ENCODE measurements around the gene CACNA1S. TPM values are rescaled to one million over a fixed set of nuclear protein-coding genes. Genes with fewer than 3 reads are reported as not detected.

The CACNA1S gene
- total and polyA plus RNA-seq, 2 of the 13 experiments (the other 11 are each of a cell fraction or from before 2014, with no cell fraction given), result not detected

GRCh38 chr1:201022820-201023516, 89.3 kb downstream of the CACNA1S start:
- no peak for FAIRE-seq
- 5% methylated on average over 19 of the region's 56 CpGs for WGBS (ENCODE audit: low lambda C conversion rate)
- H3K9ac ChIP-seq (ENCODE audit: insufficient read depth, low read depth, low read length), result no peak overlapping the region
- peak overlapping the region; percentile 67 for H3K4me2 ChIP-seq (ENCODE audit: low read depth, low read length)
- H3K36me3 ChIP-seq (replicated peaks in 1 of 2; ENCODE audit: control insufficient read depth in 1 of 2, insufficient read depth in 2 of 2, low read length in 2 of 2), result no peaks in the 10 kb centered on the region
- intact Hi-C loops (cut with micrococcal nuclease; ENCODE audit: unreplicated experiment), result loop anchor here (5.0 kb wide), 1 partner anchor 131 kb away; the partner anchor contains the start of gene INAVA
- H3K4me1 ChIP-seq (ENCODE audit: insufficient read depth, low read length), result peaks cover 51% of the 10 kb centered on the region
- no peak for DNase-seq (ENCODE audit: low spot score)
- BruUV-seq (replicated peaks), result no TSS peak
- no peaks in the 10 kb centered on the region for H4K20me1 ChIP-seq (ENCODE audit: insufficient read depth, low read length)
- in situ Hi-C loops (cut with HindIII; ENCODE audit: extremely low pct_ligation_motif_present, low pct_unique_long_range_greater_than_20kb), result no loop called here
- ChIA-PET POLR2A (interaction anchor here (1.4 kb wide), 1 partner anchor 127 kb away, joined by 3 read pairs; no protein-coding TSS in a partner anchor), CTCF (ENCODE audit: low intra/inter-chr PET ratio, low total read pairs) (no interaction called here)
- peak overlapping the region; percentile 40 to 68 (median 55); a peak in 5 of 6 replicates for H3K4me3 ChIP-seq (replicated peaks in 1 of 3; ENCODE audit: insufficient read depth in 1 of 3, low read depth in 2 of 3, low read length in 3 of 3)
- no peak for ATAC-seq
- no peaks in the 10 kb centered on the region for H3K79me2 ChIP-seq (ENCODE audit: insufficient read depth, low read length)
- no peak overlapping the region for H2AFZ ChIP-seq (ENCODE audit: low read length)
- no peaks in the 10 kb centered on the region for H3K9me3 ChIP-seq (ENCODE audit: low read length)
- TF ChIP-seq ZNF746 (CRISPR knock-in tag; IDR thresholded peaks at IDR 0.05) (no peak), ZHX1 (CRISPR knock-in tag; IDR thresholded peaks at IDR 0.05; ENCODE audit: low read depth) (0 out of 2 replicates have a peak, but pooled peaks have one; percentile 18)
- peaks cover 7 to 43% of the 10 kb centered on the region in 2 experiments; a peak in 4 of 5 replicates for H3K27me3 ChIP-seq (ENCODE audit: control insufficient read depth in 1 of 2, insufficient read depth in 2 of 2, low read length in 2 of 2)
- H3K27ac ChIP-seq (ENCODE audit: extremely low read length, insufficient read depth, low read length), result no peak overlapping the region

DNA sequence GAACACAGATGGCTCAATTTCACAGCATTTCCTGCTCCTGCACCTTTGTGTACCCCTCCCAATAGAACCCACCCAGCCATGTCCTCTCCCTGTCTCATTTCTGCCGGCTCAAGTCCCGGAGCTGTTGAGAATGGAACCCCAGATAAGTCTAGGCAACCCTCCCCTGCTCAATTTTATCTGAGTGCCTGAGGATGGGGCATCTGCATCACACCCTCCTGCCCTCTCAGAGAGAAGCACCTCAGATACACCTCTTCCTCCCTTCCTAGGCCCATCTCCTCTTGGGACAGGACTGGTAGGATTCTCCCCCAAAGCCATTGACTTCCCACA, 89.8 kb downstream of the CACNA1S start:
- Histone ChIP-seq H2AFZ (ENCODE audit: low read length) (no peak overlapping the region), H3K27ac (ENCODE audit: extremely low read length, insufficient read depth, low read length) (no peak overlapping the region), H3K79me2 (ENCODE audit: insufficient read depth, low read length) (no peaks in the 10 kb centered on the region), H3K4me1 (ENCODE audit: insufficient read depth, low read length) (peaks cover 53% of the 10 kb centered on the region), H4K20me1 (ENCODE audit: insufficient read depth, low read length) (no peaks in the 10 kb centered on the region), H3K36me3 (replicated peaks in 1 of 2; ENCODE audit: control insufficient read depth in 1 of 2, insufficient read depth in 2 of 2, low read length in 2 of 2) (no peaks in the 10 kb centered on the region), H3K27me3 (ENCODE audit: control insufficient read depth in 1 of 2, insufficient read depth in 2 of 2, low read length in 2 of 2) (peaks cover 8 to 45% of the 10 kb centered on the region in 2 experiments; a peak in 4 of 5 replicates), H3K9ac (ENCODE audit: insufficient read depth, low read depth, low read length) (no peak overlapping the region), H3K4me3 (replicated peaks in 1 of 3; ENCODE audit: insufficient read depth in 1 of 3, low read depth in 2 of 3, low read length in 3 of 3) (peak overlapping the region in 1 of 3 experiments; percentile 68; a peak in 1 of 6 replicates), H3K4me2 (ENCODE audit: low read depth, low read length) (peak overlapping the region; percentile 67), H3K9me3 (ENCODE audit: low read length) (no peaks in the 10 kb centered on the region)
- intact Hi-C loops (cut with micrococcal nuclease; ENCODE audit: unreplicated experiment), result loop anchor here (5.0 kb wide), 1 partner anchor 130 kb away; the partner anchor contains the start of gene INAVA
- ChIA-PET POLR2A (interaction anchor here (1.4 kb wide), 1 partner anchor 126 kb away, joined by 3 read pairs; no protein-coding TSS in a partner anchor), CTCF (ENCODE audit: low intra/inter-chr PET ratio, low total read pairs) (no interaction called here)
- TF ChIP-seq ZNF816 (CRISPR knock-in tag; IDR thresholded peaks at IDR 0.05; ENCODE audit: borderline replicate concordance), result no peak
- no peak for TF ChIP-seq ZIK1 (CRISPR knock-in tag; IDR thresholded peaks at IDR 0.05; ENCODE audit: borderline replicate concordance, low read depth)
- ATAC-seq (no peak), DNase-seq (ENCODE audit: low spot score) (no peak), FAIRE-seq (no peak)
- BruUV-seq (replicated peaks), result no TSS peak
- WGBS (ENCODE audit: low lambda C conversion rate), result 33% methylated on average over 2 of the region's 2 CpGs
- in situ Hi-C loops (cut with HindIII; ENCODE audit: extremely low pct_ligation_motif_present, low pct_unique_long_range_greater_than_20kb), result no loop called here
